Measurements from ENCODE around the gene SLC41A3.

SLC41A3 gene

GRCh38 chr3:126121632-126122031 is 37.7 kb upstream of the SLC41A3 start:
- no peak for DNase-seq (ENCODE audit: low read depth, low spot score)
- CTCF ChIA-PET = interaction anchor here (0.6 to 7.0 kb wide), 5 partner anchors 12 to 363 kb away, joined by 3 to 44 read pairs (median 3); no protein-coding TSS in a partner anchor
- POLR2A ChIA-PET = no interaction called here
- no peak overlapping the region for H3K4me3 ChIP-seq (ENCODE audit: low read depth, low read length)
- TF ChIP-seq CTCF (IDR thresholded peaks at IDR 0.05; ENCODE audit: insufficient read depth, low read length, missing control alignments) = no peak

GRCh38 chr3:126121074-126121473 is 37.1 kb upstream of the SLC41A3 start:
- POLR2A ChIA-PET = no interaction called here
- TF ChIP-seq CTCF (IDR thresholded peaks at IDR 0.05; ENCODE audit: insufficient read depth, low read length, missing control alignments) = no peak
- no peak overlapping the region for H3K4me3 ChIP-seq (ENCODE audit: low read depth, low read length)
- CTCF ChIA-PET = interaction anchor here (0.6 to 7.0 kb wide), 3 partner anchors 13 to 362 kb away, joined by 3 to 44 read pairs (median 3); no protein-coding TSS in a partner anchor
- no peak for DNase-seq (ENCODE audit: low read depth, low spot score)

GRCh38 chr3:126119976-126120375 is 36.1 kb upstream of the SLC41A3 start:
- TF ChIP-seq CTCF (IDR thresholded peaks at IDR 0.05; ENCODE audit: insufficient read depth, low read length, missing control alignments) = no peak
- ChIA-PET POLR2A (no interaction called here), CTCF (interaction anchor here (0.9 to 7.0 kb wide), 2 partner anchors 14 to 19 kb away, joined by 3 to 44 read pairs; no protein-coding TSS in a partner anchor)
- no peak for DNase-seq (ENCODE audit: low read depth, low spot score)
- no peak overlapping the region for H3K4me3 ChIP-seq (ENCODE audit: low read depth, low read length)

- no peak for TF ChIP-seq CTCF (IDR thresholded peaks at IDR 0.05; ENCODE audit: insufficient read depth, low read length, missing control alignments)
- no peak for DNase-seq (ENCODE audit: low read depth, low spot score)
- ChIA-PET CTCF (interaction anchor here (0.9 to 7.0 kb wide), 2 partner anchors 14 to 18 kb away, joined by 3 to 44 read pairs; no protein-coding TSS in a partner anchor), POLR2A (no interaction called here)
- no peak overlapping the region for H3K4me3 ChIP-seq (ENCODE audit: low read depth, low read length)
These were observed 35.2 kb upstream of the SLC41A3 start for GRCh38 chr3:126119008-126119675.

- no peak for TF ChIP-seq CTCF (IDR thresholded peaks at IDR 0.05; ENCODE audit: insufficient read depth, low read length, missing control alignments)
- DNase-seq (ENCODE audit: low read depth, low spot score) = no peak
- no peak overlapping the region for H3K4me3 ChIP-seq (ENCODE audit: low read depth, low read length)
- ChIA-PET POLR2A (no interaction called here), CTCF (interaction anchor here (7.0 kb wide), 1 partner anchor 15 kb away, joined by 44 read pairs; no protein-coding TSS in a partner anchor)
These were observed 34.7 kb upstream of the SLC41A3 start for GRCh38 chr3:126118591-126118990.

- DNase-seq (ENCODE audit: low read depth, low spot score) = no peak
- no peak for TF ChIP-seq CTCF (IDR thresholded peaks at IDR 0.05; ENCODE audit: insufficient read depth, low read length, missing control alignments)
- POLR2A ChIA-PET = no interaction called here
- H3K4me3 ChIP-seq (ENCODE audit: low read depth, low read length) = no peak overlapping the region
- CTCF ChIA-PET = interaction anchor here (0.6 to 7.0 kb wide), 2 partner anchors 16 to 21 kb away, joined by 3 to 44 read pairs; no protein-coding TSS in a partner anchor
These were observed 33.9 kb upstream of the SLC41A3 start for GRCh38 chr3:126117786-126118185.

All from AG04449 (cell line).